ENCODE results near the gene CHIC1. TPM values are rescaled to one million over a fixed set of nuclear protein-coding genes. Genes with fewer than 3 reads are reported as not detected.
"Not testable (repeated sequence)": the region's sequence is repeated elsewhere in the genome, so short reads cannot be mapped to it uniquely, and the experiment has no call there.

CHIC1 gene
- total and polyA plus RNA-seq, 10 of the 15 experiments (the other 5 are each of a cell fraction or from before 2014, with no cell fraction given) = 0.72 to 7.6 (median 3.8) TPM

GRCh38 chrX:73707014-73707413 lies 144.0 kb downstream of the CHIC1 start:
- BruUV-seq (replicated peaks); DNase-seq (ENCODE audit: low read depth, low spot score); H2AFZ ChIP-seq (ENCODE audit: control insufficient read depth, low read depth, low read length); CTCF ChIA-PET; SMC1A ChIA-PET (ENCODE audit: uncharacterized antibody, unreplicated experiment); ATAC-seq; H3K36me3 ChIP-seq (ENCODE audit: control insufficient read depth in 2 of 2, insufficient read depth in 2 of 2, low read length in 1 of 2); POLR2A ChIA-PET; H3K27me3 ChIP-seq (replicated peaks in 1 of 2; ENCODE audit: control insufficient read depth in 2 of 2, insufficient read depth in 2 of 2, low read length in 1 of 2); in situ Hi-C loops (cut with MboI); H3K27ac ChIP-seq (ENCODE audit: control insufficient read depth, insufficient read depth); H3K4me2 ChIP-seq (ENCODE audit: control insufficient read depth, insufficient read depth); H4K20me1 ChIP-seq (ENCODE audit: control insufficient read depth, insufficient read depth); H3K4me1 ChIP-seq (ENCODE audit: control insufficient read depth, insufficient read depth, low read length); H3K9me3 ChIP-seq (replicated peaks; ENCODE audit: control insufficient read depth, insufficient read depth, low read length); H3K4me3 ChIP-seq; FAIRE-seq; RAD21 ChIA-PET (ENCODE audit: unreplicated experiment); intact Hi-C loops (cut with micrococcal nuclease; ENCODE audit: unreplicated experiment); H3K79me2 ChIP-seq (ENCODE audit: control insufficient read depth, insufficient read depth, low read length); H3K9ac ChIP-seq (ENCODE audit: control insufficient read depth, insufficient read depth, low read length): not testable (repeated sequence)
- 71% methylated on average over 1 of the region's 1 CpG for WGBS (ENCODE audit: insufficient coverage, insufficient replicate concordance, low lambda C conversion rate, missing lambda C conversion rate)

DNA sequence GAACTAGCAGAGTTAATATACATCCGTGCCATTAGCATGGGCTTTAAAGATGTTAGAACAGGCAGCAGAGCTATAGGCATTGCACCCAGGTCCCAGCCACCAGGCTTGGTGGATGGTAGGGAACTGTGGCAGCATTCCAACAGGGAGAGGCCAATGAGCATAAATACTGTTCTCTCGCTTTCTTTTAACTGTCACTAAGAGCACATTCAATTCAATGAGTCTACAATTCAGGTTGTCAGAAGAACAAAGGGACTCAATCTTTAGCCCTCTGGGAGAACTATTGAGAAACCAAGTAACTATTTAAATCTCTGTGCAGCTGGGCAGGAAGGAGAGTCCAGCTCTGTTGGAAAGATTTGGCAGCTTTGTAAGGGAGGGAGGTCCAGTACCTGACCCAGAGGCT lies 165.6 kb downstream of the CHIC1 start:
- 0% methylated on average over 2 of the region's 2 CpGs for WGBS (ENCODE audit: insufficient coverage, insufficient replicate concordance, low lambda C conversion rate, missing lambda C conversion rate)
- CTCF ChIA-PET = no interaction called here
- TF ChIP-seq SMAD1 (IDR thresholded peaks at IDR 0.05; ENCODE audit: low read depth, partially characterized antibody) (no peak), BACH1 (IDR thresholded peaks at IDR 0.05; ENCODE audit: borderline replicate concordance) (no peak), ZBTB4 (CRISPR knock-in tag; IDR thresholded peaks at IDR 0.05) (no peak), BCL11A (IDR thresholded peaks at IDR 0.05; ENCODE audit: low read depth, low read length) (no peak), STAT3 (IDR thresholded peaks at IDR 0.05; ENCODE audit: low read depth, low read length) (no peak), NFYA (IDR thresholded peaks at IDR 0.05; ENCODE audit: borderline replicate concordance, low read depth, low read length) (no peak), CHD2 (IDR thresholded peaks at IDR 0.05; ENCODE audit: borderline replicate concordance, low read depth, low read length) (no peak), SMAD5 (IDR thresholded peaks at IDR 0.05; ENCODE audit: low read depth) (no peak), SREBF2 (IDR thresholded peaks at IDR 0.05; ENCODE audit: low read length) (no peak), EED (IDR thresholded peaks at IDR 0.05; ENCODE audit: low read depth) (no peak)
- TF ChIP-seq, protein P1, sequence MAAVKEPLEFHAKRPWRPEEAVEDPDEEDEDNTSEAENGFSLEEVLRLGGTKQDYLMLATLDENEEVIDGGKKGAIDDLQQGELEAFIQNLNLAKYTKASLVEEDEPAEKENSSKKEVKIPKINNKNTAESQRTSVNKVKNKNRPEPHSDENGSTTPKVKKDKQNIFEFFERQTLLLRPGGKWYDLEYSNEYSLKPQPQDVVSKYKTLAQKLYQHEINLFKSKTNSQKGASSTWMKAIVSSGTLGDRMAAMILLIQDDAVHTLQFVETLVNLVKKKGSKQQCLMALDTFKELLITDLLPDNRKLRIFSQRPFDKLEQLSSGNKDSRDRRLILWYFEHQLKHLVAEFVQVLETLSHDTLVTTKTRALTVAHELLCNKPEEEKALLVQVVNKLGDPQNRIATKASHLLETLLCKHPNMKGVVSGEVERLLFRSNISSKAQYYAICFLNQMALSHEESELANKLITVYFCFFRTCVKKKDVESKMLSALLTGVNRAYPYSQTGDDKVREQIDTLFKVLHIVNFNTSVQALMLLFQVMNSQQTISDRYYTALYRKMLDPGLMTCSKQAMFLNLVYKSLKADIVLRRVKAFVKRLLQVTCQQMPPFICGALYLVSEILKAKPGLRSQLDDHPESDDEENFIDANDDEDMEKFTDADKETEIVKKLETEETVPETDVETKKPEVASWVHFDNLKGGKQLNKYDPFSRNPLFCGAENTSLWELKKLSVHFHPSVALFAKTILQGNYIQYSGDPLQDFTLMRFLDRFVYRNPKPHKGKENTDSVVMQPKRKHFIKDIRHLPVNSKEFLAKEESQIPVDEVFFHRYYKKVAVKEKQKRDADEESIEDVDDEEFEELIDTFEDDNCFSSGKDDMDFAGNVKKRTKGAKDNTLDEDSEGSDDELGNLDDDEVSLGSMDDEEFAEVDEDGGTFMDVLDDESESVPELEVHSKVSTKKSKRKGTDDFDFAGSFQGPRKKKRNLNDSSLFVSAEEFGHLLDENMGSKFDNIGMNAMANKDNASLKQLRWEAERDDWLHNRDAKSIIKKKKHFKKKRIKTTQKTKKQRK (IDR thresholded peaks at IDR 0.05; ENCODE audit: low read depth, low read length) = no peak

More for the DNA sequence above, 165.6 kb downstream of the CHIC1 start:
- Histone ChIP-seq H4K20me1 (ENCODE audit: control insufficient read depth, insufficient read depth) (no peaks in the 10 kb centered on the region), H3K27me3 (replicated peaks in 1 of 2; ENCODE audit: control insufficient read depth in 2 of 2, insufficient read depth in 2 of 2, low read length in 1 of 2) (no peaks in the 10 kb centered on the region), H3K79me2 (ENCODE audit: control insufficient read depth, insufficient read depth, low read length) (no peaks in the 10 kb centered on the region), H3K27ac (ENCODE audit: control insufficient read depth, insufficient read depth) (no peak overlapping the region), H2AFZ (ENCODE audit: control insufficient read depth, low read depth, low read length) (no peak overlapping the region), H3K9ac (ENCODE audit: control insufficient read depth, insufficient read depth, low read length) (no peak overlapping the region), H3K4me1 (ENCODE audit: control insufficient read depth, insufficient read depth, low read length) (no peaks in the 10 kb centered on the region), H3K4me3 (no peak overlapping the region), H3K9me3 (replicated peaks; ENCODE audit: control insufficient read depth, insufficient read depth, low read length) (no peaks in the 10 kb centered on the region), H3K4me2 (ENCODE audit: control insufficient read depth, insufficient read depth) (no peak overlapping the region), H3K36me3 (ENCODE audit: control insufficient read depth in 2 of 2, insufficient read depth in 2 of 2, low read length in 1 of 2) (no peaks in the 10 kb centered on the region)
- no TSS peak for BruUV-seq (replicated peaks)
- ChIA-PET RAD21 (ENCODE audit: unreplicated experiment) (no interaction called here), SMC1A (ENCODE audit: uncharacterized antibody, unreplicated experiment) (no interaction called here), POLR2A (no interaction called here)
- DNase-seq (ENCODE audit: low read depth, low spot score) (no peak), FAIRE-seq (no peak), ATAC-seq (no peak)
- in situ Hi-C loops (cut with MboI) (no loop called here), intact Hi-C loops (cut with micrococcal nuclease; ENCODE audit: unreplicated experiment) (no loop called here)

All from GM12878 (cell line).